Smooth muscle cell of the brain vasculature (primary cell): ENCODE measurements around the gene KCP.

Experiments used
- DNase-seq: peaks from one replicate; pipeline ENCODE4 v3.0.0-alpha.2; 2012; ENCODE audit warnings: low read depth, low spot score

Gene KCP

GRCh38 chr7:128827971-128828711 lies 82.4 kb downstream of the KCP start:
- no peak for DNase-seq

GRCh38 chr7:128827248-128827958 lies 83.1 kb downstream of the KCP start:
- DNase-seq = no peak

GRCh38 chr7:128826916-128827247 lies 83.6 kb downstream of the KCP start:
- no peak for DNase-seq
